ENCODE data around the gene IL18BP. TPM values are rescaled to one million over a fixed set of nuclear protein-coding genes. Genes with fewer than 3 reads are reported as not detected.

Gene IL18BP
- total and polyA plus RNA-seq, 10 of the 15 experiments (the other 5 are each of a cell fraction or from before 2014, with no cell fraction given) = 2.6 to 18.1 (median 10.7) TPM

- POLR2A ChIA-PET = interaction anchor here (0.7 to 2.5 kb wide), 5 partner anchors 9 to 35 kb away, joined by 3 to 10 read pairs (median 3); partner anchors contain the start of genes RNF121 and XNDC1N
- CTCF ChIA-PET = interaction anchor here (7.7 kb wide), 1 partner anchor 15 kb away, joined by 70 read pairs; no protein-coding TSS in a partner anchor
- TF ChIP-seq ESRRA (IDR thresholded peaks at IDR 0.05; ENCODE audit: low read length) (no peak), RB1 (IDR thresholded peaks at IDR 0.05; ENCODE audit: borderline replicate concordance) (no peak), CUX1 (IDR thresholded peaks at IDR 0.05; ENCODE audit: insufficient replicate concordance, low read depth, low read length) (no peak), MAX (IDR thresholded peaks at IDR 0.05; ENCODE audit: low read depth, low read length) (no peak), NFYB (IDR thresholded peaks at IDR 0.05; ENCODE audit: insufficient read depth, low read depth, low read length) (no peak), CHD1 (IDR thresholded peaks at IDR 0.05; ENCODE audit: low read depth, low read length) (no peak), NRF1 (conservative IDR thresholded peaks at IDR 0.05; ENCODE audit: low read depth, low read length) (no peak), NFXL1 (IDR thresholded peaks at IDR 0.05; ENCODE audit: borderline replicate concordance) (no peak), ZNF217 (IDR thresholded peaks at IDR 0.05) (no peak), EZH2 (IDR thresholded peaks at IDR 0.05; ENCODE audit: borderline replicate concordance, control insufficient read depth, low read depth, low read length) (no peak), ZNF207 (IDR thresholded peaks at IDR 0.05; ENCODE audit: borderline replicate concordance) (no peak), PAX8 (IDR thresholded peaks at IDR 0.05) (no peak)
- H3K79me2 ChIP-seq (ENCODE audit: control insufficient read depth, insufficient read depth, low read length) = no peaks in the 10 kb centered on the region; the same call in 1 of the 2 replicates
- WGBS (ENCODE audit: insufficient coverage, insufficient replicate concordance, low lambda C conversion rate, missing lambda C conversion rate) = 99% methylated on average over 8 of the region's 8 CpGs
- in situ Hi-C loops (cut with MboI) = no loop called here
- intact Hi-C loops (cut with micrococcal nuclease; ENCODE audit: unreplicated experiment) = loop anchor here (2.0 kb wide), 1 partner anchor 35 kb away; the partner anchor contains the start of genes RNF121 and XNDC1N
- BruUV-seq (replicated peaks) = no TSS peak
- H2AFZ ChIP-seq (ENCODE audit: control insufficient read depth, low read depth, low read length) = no peak overlapping the region
- SMC1A ChIA-PET (ENCODE audit: uncharacterized antibody, unreplicated experiment) = interaction anchor here (0.7 to 2.1 kb wide), 5 partner anchors 13 to 35 kb away, joined by 4 to 15 read pairs (median 5); partner anchors contain the start of genes RNF121 and XNDC1N
- H3K4me2 ChIP-seq (ENCODE audit: control insufficient read depth, insufficient read depth) = no peak overlapping the region
- FAIRE-seq (no peak), DNase-seq (ENCODE audit: low read depth, low spot score) (no peak), ATAC-seq (no peak)
- no peak overlapping the region for H3K9ac ChIP-seq (ENCODE audit: control insufficient read depth, insufficient read depth, low read length)
- H3K27ac ChIP-seq (ENCODE audit: control insufficient read depth, insufficient read depth) = no peak overlapping the region
- RAD21 ChIA-PET (ENCODE audit: unreplicated experiment) = interaction anchor here (1.4 to 2.1 kb wide), 2 partner anchors 15 to 31 kb away, joined by 5 read pairs; no protein-coding TSS in a partner anchor
- no peaks in the 10 kb centered on the region for H4K20me1 ChIP-seq (ENCODE audit: control insufficient read depth, insufficient read depth)
- H3K4me1 ChIP-seq (ENCODE audit: control insufficient read depth, insufficient read depth, low read length) = peaks cover 11% of the 10 kb centered on the region
- H3K4me3 ChIP-seq = no peak overlapping the region
- no peaks in the 10 kb centered on the region for H3K27me3 ChIP-seq (replicated peaks in 1 of 2; ENCODE audit: control insufficient read depth in 2 of 2, insufficient read depth in 2 of 2, low read length in 1 of 2)
- H3K36me3 ChIP-seq (ENCODE audit: control insufficient read depth in 2 of 2, insufficient read depth in 2 of 2, low read length in 1 of 2) = peaks cover 11 to 30% of the 10 kb centered on the region in 2 experiments
- H3K9me3 ChIP-seq (replicated peaks; ENCODE audit: control insufficient read depth, insufficient read depth, low read length) = no peaks in the 10 kb centered on the region
These were observed 35.2 kb upstream of the IL18BP start for GRCh38 chr11:71963468-71963867.

Data from GM12878 (cell line).